Tongue (tissue), 2 donors: ENCODE measurements around the gene HPCAL1. TPM values are rescaled to one million over a fixed set of nuclear protein-coding genes. Genes with fewer than 3 reads are reported as not detected.
A peak's percentile ranks its signal among the peaks of the same experiment; 100 is the strongest.

Source experiments
- DNase-seq: peaks from one replicate; pipeline ENCODE4 v3.0.0-alpha.2; 2015
- total RNA-seq: library from RNA; depleted of rRNA; stranded (reverse); fragments of >200 nt; gene quantifications from one replicate; pipeline ENCODE4 v1.2.3, GENCODE V29; 2014

The HPCAL1 gene
- total RNA-seq, 1 donor from 2014 or later = 37.4 TPM

DNA sequence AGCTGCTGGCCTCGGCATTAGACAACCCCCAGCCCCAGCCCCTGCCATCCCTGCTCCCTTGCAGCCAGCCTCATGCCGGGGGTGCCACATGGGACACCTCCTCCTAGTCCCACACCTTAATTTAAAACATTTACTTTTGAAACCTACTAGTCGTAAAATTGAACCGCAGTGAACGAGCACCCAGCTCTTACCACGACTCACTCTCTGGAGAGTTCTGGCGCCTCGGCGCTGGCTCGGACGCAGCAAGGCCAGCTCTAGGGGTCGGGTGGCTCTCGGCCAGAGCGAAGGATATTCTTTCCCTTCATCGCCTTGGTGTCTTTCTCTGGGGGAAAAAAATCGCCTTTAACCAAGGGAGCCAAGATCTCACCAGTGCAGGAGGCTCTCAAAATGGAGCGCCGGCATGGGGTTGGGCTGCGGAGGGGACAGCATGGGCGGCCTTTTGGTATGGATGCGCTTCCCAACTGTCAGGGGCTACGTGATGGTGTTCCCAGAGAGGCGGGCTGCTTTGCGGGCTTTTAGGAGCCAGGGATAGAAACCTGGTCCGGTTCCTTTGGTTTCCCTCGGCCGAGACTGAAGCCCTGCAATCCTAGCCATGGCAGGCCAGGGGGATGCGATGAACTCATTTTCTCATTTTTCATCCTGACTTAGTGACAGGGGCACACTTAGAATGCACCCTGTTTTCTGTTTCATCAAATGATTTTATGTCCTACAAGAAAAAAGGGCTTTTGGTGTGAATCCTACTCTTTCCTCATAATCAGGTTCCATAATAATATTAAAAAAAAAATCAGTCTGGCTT, 2.0 kb downstream of the HPCAL1 start:
- DNase-seq = no peak

- DNase-seq = no peak
Observed at GRCh38 chr2:10305254-10305635, 2.5 kb downstream of the HPCAL1 start.

- no peak for DNase-seq
Observed at GRCh38 chr2:10305715-10306114, 3.0 kb downstream of the HPCAL1 start.

DNA sequence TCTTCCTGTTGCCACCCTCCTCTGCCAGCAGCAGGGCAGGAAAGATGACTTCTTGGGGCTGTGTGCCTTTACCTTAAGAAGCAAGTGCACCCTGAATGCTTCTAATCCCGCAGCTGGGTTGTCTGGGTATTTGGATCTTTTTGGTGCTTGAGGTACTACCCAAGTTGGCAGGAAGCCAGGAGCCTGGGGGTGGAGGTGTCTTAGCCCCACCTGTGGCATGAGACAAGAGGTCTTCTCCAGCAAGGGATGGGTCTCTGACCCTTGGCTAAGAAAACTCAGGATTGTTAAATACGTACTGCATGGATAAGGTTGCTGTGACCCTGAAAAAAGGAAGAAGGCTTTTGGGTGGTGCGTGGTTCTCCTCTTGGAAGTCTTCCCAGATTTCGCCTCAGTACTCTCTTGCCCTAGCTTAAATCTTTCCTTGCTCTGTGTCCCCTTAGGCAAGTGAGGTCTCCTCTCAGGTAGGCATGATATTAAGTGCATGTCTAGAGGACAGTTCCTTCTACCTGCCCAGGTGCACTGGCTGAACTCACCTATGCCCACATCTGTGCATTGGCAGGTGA, 4.3 kb downstream of the HPCAL1 start:
- DNase-seq = no peak

DNA sequence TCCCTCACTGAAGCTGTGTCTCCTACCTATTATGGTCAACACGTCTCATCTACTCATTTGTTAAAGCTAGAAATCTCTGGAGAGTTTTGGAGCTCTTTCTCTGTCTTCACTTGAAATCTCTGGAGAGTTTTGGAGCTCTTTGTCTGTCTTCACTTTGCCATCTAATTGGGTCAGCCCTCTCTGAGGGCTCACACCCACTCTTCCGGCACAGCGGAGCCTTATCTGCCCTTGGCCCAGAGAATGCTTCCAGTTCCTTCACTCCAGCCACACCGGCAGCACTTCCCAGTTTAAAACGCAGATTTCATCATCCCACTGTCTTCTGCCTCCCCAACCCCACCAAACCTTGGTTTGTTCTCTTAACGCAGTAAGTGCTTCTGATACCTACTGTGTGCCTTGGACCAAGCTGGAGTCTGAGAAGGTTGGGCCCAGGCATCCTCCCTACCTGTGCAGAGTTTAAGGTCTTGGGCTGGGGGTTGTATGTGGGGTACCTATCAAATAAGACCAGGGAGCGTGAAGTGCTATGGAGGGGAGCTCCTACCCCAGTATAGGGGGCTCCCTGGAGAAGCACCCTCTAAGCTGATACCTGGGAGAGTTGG, 5.0 kb downstream of the HPCAL1 start:
- no peak for DNase-seq

GRCh38 chr2:10308866-10309265, 6.2 kb downstream of the HPCAL1 start:
- DNase-seq = no peak

GRCh38 chr2:10309286-10309685, 6.6 kb downstream of the HPCAL1 start:
- no peak for DNase-seq

DNA sequence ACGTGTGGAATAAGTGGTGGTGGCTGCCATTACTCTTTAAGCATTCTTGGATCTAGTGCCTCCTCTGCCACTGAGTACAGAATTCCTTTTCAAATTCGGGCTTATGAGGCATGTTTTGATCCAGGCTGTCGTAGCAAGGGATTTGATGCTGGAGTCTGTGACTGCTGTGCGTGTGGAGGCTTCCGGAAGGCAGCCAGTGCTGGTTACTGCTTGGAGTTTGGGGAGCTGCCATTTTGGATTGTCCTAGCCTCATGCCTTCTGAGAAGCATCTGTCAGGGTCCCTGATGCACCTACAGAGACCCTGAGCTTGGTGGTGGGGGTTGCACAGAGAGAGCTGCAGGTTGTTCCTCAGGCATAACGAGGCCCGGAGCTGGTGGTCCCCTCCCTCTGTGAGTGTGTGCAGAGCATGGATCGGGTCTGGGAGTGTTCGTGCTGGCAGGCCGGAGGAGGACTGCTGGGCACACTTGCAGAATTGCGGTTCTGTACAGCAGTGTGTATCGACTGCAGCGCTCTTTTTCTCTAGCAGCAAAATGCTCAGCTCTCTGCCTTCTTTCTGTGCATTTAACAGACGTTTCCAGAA, 7.7 kb downstream of the HPCAL1 start:
- no peak for DNase-seq

DNA sequence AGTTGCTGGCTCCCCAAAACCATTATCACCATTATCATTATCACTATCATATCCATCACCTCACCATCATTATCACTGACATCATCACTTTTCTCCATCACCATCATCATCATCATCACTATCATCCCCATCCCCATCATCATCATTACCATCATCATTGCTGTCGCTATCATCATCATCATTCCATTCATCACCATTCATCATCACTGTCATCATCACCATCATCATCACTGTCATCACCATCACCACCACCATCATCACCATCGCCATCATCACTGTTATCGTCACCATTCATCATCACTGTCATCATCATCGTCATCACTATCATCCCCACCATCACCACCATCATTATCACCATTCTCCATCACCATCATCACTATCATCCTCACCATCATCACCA, 9.0 kb downstream of the HPCAL1 start:
- no peak for DNase-seq

GRCh38 chr2:10312437-10312957, 9.8 kb downstream of the HPCAL1 start:
- no peak for DNase-seq

GRCh38 chr2:10316336-10316735, 13.6 kb downstream of the HPCAL1 start:
- no peak for DNase-seq

DNA sequence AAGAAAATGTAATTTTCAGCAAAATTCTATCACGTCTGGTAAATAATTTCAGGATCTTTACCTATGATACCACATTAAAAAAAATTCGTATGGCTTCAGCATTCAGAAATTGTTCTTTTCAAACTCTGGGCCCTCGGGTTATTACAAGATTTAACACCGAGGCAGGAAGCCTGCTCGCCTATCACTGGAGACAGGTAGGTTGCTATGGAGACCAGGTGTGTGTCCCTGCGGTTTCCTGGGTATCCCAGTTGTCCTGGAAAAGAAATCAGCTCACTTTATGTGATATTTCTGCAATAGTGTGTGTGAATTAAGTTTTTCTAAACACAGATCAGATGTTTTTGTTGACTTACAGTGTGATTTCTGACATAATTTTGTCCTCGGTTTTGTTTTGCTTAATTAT, 14.2 kb downstream of the HPCAL1 start:
- DNase-seq = no peak

DNA sequence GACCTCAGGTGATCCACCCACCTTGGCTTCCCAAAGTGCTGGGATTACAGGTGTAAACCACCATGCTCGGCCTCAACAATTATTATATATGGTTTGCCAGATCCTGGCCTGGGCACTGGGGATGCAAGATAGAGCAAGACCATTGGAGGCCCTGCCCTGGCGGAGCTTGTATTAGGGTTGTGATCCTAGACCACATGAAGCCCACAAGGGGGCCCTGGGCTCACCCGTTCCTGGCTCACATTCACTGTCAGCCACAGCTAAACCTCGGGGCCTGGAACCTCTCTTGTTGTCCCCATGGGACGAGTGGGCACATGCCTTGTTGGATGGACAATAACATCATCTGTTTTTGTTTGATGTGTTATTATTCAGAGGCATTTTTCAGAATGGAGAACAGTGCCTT, 14.9 kb downstream of the HPCAL1 start:
- DNase-seq = no peak

GRCh38 chr2:10318345-10318744, 15.6 kb downstream of the HPCAL1 start:
- no peak for DNase-seq

DNA sequence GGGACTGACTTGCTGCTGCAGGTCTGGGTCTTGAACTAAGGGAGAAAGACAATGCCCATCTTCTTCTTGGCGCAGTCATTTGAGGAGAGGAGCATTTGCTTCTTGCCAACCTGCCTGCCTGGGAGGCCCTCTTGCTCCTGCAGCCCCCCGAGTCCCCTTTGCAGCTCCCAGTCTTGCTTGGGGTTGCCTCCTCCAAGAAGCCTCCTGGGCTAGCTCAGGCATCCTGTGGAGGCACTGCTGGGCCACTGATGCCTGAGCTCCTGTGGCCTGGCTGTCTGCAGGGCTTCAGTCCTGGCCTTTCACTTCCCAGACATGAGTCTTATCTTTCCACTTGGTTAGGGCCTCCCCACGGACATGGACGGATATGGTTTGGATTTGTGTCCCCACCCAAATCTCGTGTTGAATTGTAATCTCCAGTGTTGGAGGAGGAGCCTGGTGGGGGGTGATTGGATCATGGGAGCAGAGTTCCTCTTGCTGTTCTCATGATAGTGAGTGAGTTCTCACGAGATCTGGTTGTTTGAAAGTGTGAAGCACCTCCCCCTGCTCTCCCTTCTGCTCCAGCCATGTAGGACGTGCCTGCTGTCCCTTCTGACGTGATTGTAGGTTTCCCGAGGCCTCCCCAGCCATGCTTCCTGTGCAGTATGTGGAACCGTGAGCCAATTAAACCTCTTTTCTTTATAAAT, 17.3 kb downstream of the HPCAL1 start:
- DNase-seq = no peak

DNA sequence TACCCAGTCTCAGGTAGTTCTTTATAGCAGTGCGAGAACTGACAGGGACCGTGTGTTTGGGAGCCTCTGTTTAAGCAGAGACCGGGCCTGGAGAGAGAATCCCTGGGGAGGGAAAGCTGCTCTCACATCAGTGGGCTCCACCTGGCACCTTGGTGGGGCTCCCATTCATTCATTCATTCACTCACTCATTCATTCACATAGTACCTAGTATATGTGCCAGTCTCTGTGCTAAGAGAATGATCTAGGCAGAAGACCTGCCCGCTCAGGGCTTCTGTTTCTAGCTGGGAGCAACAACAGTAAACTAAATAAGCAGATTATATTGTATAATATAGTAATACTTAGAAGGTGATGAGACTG, 17.8 kb downstream of the HPCAL1 start:
- DNase-seq = no peak

DNA sequence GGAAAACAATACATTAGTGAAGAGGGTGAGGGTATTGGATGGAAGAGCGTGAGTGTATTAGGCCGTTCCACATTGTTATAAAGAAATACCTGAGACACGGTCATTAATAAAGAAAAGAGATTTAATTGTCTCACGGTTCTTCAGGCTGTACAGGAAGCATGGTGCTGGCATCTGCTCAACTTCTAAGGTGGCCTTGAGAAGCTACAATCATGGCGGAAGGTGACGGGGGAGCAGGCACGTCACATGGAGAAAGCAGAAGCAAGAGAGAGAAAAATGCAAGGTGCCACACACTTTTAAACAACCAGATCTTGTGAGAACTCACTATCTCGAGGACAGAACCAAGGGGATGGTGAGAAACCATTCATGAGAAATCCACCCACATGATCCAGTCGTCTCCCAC, 18.2 kb downstream of the HPCAL1 start:
- DNase-seq = no peak

DNA sequence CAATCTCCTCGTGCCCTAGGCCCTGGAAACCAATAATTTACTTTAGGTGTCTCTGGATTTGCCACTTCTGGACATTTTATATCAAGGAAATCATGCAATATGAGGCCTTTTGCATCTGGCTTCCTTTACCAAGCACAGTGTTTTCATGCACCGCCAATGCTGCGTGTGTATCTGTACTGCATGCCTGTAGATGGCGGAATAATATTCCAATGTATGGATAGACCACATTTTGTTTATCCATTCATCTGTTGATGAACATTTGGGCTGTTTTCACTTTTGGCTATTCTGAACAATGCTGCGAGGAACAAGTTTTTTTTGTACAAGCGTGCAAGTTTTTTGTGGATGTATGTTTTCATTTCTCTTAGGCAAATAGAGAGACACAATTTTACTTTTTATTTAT, 18.9 kb downstream of the HPCAL1 start:
- no peak for DNase-seq

GRCh38 chr2:10322481-10322880, 19.8 kb downstream of the HPCAL1 start:
- DNase-seq = no peak

DNA sequence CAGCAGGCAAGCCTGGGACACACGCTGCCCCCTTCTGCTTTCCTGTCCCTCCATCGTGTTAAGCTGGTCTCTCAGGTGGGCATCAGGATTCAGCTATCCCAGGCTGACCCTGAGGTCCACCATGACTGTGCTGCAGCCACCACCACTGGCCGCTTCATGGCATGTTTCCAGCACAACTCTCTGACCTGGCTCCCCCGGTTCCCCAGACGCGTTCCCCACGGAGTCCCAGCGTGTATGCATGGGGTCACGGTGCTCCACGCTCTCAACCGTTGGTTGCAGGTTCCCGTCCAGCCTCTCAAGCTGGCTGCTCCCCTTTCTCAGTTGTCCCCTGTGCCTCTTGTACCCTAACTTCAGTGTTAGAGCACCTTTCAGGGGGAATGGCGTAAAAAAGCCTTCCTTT, 20.3 kb downstream of the HPCAL1 start:
- DNase-seq = no peak

DNA sequence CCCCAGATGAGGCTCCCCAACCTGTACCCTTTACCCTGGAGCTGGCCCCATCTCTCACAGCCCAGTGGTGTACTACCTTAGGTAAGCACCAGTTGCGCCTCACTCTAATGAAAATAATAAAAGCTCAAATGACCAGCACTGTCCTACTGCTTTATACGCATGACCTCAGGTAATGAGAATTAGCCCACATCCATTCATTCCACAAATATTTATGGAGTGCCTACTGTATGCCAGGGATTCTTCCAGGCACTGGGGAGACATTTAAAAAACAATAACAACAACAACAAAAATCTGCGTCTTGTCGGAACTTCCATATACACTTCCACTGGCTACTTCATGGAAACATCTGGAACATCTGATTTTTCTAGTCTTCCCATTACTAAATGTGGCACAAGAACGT, 20.8 kb downstream of the HPCAL1 start:
- DNase-seq = no peak

DNA sequence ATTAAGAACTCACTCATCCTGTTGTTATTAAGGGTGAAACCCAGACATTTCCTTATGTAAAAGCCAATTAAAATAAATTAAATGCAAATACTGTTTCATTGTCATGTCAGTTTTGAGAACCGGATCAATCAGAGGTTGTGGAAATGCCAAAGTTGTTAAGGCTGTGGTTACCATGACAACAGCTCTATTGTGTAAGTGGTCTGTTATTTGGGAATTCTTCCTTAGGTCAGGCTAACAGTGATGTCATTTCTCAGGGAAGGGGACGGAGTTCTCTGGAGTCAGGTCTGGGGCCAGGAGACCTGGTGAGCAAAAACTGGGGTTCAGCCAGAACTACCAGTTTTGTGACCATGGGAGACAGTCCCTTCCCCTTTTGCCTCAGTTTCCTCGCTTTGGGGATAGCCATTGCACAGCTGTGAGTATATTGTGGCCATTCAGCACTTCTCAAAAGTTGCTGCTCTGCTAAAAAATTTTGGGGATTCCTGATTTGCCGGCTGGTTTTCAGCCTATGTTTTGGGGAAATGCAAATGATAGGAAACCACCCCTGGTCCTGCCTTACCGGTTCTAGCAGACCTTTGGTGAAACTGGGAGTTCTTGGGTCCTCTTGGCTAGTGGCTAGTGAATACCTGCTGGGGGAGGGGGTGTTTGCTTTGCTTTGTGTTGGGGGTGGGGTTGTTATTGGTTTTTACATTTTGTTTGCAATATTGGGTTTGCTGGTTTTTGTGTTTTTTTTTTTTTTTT, 21.6 kb downstream of the HPCAL1 start:
- peak; percentile 13 for DNase-seq
